HEK293 (cell line): ENCODE measurements around the gene MAGI2.

ENCODE experiments used
- MZF1 ChIP-seq: fragments of 450-650 bp; formaldehyde crosslinking; IDR thresholded peaks from 2 replicates; pipeline ENCODE4 v1.5.1; 2017; ENCODE audit warnings: missing biosample characterization, missing genetic modification characterization, borderline replicate concordance
- SP2 ChIP-seq: fragments of 450-650 bp; formaldehyde crosslinking; IDR thresholded peaks from 2 replicates; pipeline ENCODE4 v1.5.1; 2016; ENCODE audit warnings: missing biosample characterization, missing genetic modification characterization
- ZNF449 ChIP-seq: fragments of 450-650 bp; formaldehyde crosslinking; IDR thresholded peaks from 2 replicates; pipeline ENCODE4 v1.5.1; 2017; ENCODE audit warnings: missing biosample characterization, mild to moderate bottlenecking, missing genetic modification characterization, moderate library complexity
- ZNF654 ChIP-seq: fragments of 450-650 bp; formaldehyde crosslinking; IDR thresholded peaks from 2 replicates; pipeline ENCODE4 v1.5.1; 2016; ENCODE audit warnings: low read depth, missing biosample characterization, missing genetic modification characterization
- ZNF704 ChIP-seq: fragments of 450-650 bp; formaldehyde crosslinking; IDR thresholded peaks from 2 replicates; pipeline ENCODE4 v1.5.1; 2016; ENCODE audit warnings: missing biosample characterization, missing genetic modification characterization
- ZNF747 ChIP-seq: fragments of 450-650 bp; formaldehyde crosslinking; IDR thresholded peaks from 2 replicates; pipeline ENCODE4 v1.5.1; 2016; ENCODE audit warnings: missing biosample characterization, missing genetic modification characterization
- ZSCAN5A ChIP-seq: fragments of 450-650 bp; formaldehyde crosslinking; IDR thresholded peaks from 2 replicates; pipeline ENCODE4 v1.5.1; 2016; ENCODE audit warnings: missing biosample characterization, missing genetic modification characterization

- TF ChIP-seq ZNF747 (tag by site-specific recombination) (no peak), SP2 (tag by site-specific recombination) (no peak), ZNF449 (tag by site-specific recombination) (no peak), ZNF704 (tag by site-specific recombination) (no peak), ZSCAN5A (no peak), MZF1 (no peak), ZNF654 (tag by site-specific recombination) (no peak)
These were observed 865.9 kb downstream of the MAGI2 start for GRCh38 chr7:78587443-78588044.
